MM.1S (cell line): ENCODE results near the gene IGF1R.

Source experiments
- DNase-seq: peaks from one replicate; pipeline ENCODE4 v3.0.0-alpha.2; 2015
- H2AFZ ChIP-seq: fragments of 300-600 bp; sonication (generic); 2 replicates; pipeline ENCODE4 v1.6.0; 2016; ENCODE audit warnings: antibody characterized with exemption, low read length
- H3F3A ChIP-seq: fragments of 300-600 bp; sonication (generic); 2 replicates; pipeline ENCODE4 v1.6.1; 2016; ENCODE audit warnings: mild to moderate bottlenecking, antibody characterized with exemption, low read length, moderate library complexity, mixed read lengths; ENCODE audit not compliant: insufficient read depth
- H3K27ac ChIP-seq: fragments of 300-600 bp; sonication (generic); 2 replicates; pipeline ENCODE4 v1.5.1; 2016; ENCODE audit warnings: mild to moderate bottlenecking, low read length
- H3K27me3 ChIP-seq: fragments of 300-600 bp; sonication (generic); replicated peaks from 2 replicates; pipeline ENCODE4 v1.6.0; 2016; ENCODE audit warnings: low read length; ENCODE audit not compliant: insufficient read depth
- H3K36me3 ChIP-seq: fragments of 300-600 bp; sonication (generic); replicated peaks from 2 replicates; pipeline ENCODE4 v1.6.1; 2016; ENCODE audit warnings: mild to moderate bottlenecking, low read length, mixed read lengths; ENCODE audit not compliant: insufficient read depth
- H3K4me1 ChIP-seq: fragments of 300-600 bp; sonication (generic); 2 replicates; pipeline ENCODE4 v1.6.1; 2016; ENCODE audit warnings: low read length, mixed read lengths
- H3K4me2 ChIP-seq: fragments of 300-600 bp; sonication (generic); 2 replicates; pipeline ENCODE4 v1.6.0; 2016; ENCODE audit warnings: low read depth, low read length
- H3K4me3 ChIP-seq: fragments of 300-600 bp; sonication (generic); 2 replicates; pipeline ENCODE4 v1.5.1; 2016; ENCODE audit warnings: low read length, mixed read lengths
- H3K79me2 ChIP-seq: fragments of 300-600 bp; sonication (generic); 2 replicates; pipeline ENCODE4 v1.6.1; 2016; ENCODE audit warnings: mixed run types, low read length, mixed read lengths
- H3K9ac ChIP-seq: fragments of 300-600 bp; sonication (generic); 2 replicates; pipeline ENCODE4 v1.6.1; 2016; ENCODE audit warnings: low read length, mixed read lengths
- H3K9me2 ChIP-seq: fragments of 300-600 bp; sonication (generic); replicated peaks from 2 replicates; pipeline ENCODE4 v1.6.1; 2016; ENCODE audit warnings: mild to moderate bottlenecking, low read length, mixed read lengths; ENCODE audit not compliant: insufficient read depth
- H3K9me3 ChIP-seq: fragments of 300-600 bp; sonication (generic); replicated peaks from 2 replicates; pipeline ENCODE4 v1.6.1; 2016; ENCODE audit warnings: mild to moderate bottlenecking, low read length, mixed read lengths; ENCODE audit not compliant: insufficient read depth
- H4K20me1 ChIP-seq: fragments of 300-600 bp; sonication (generic); 2 replicates; pipeline ENCODE4 v1.6.1; 2016; ENCODE audit warnings: mild to moderate bottlenecking, low read length, moderate library complexity, mixed read lengths; ENCODE audit not compliant: insufficient read depth
- EZH2 ChIP-seq: fragments of 300-600 bp; sonication (generic); optimal IDR thresholded peaks from 2 replicates; pipeline ENCODE3; 2017; ENCODE audit warnings: low read depth, mild to moderate bottlenecking, antibody characterized with exemption, low read length, mixed read lengths
- EZH2phosphoT487 ChIP-seq: fragments of 300-600 bp; sonication (generic); IDR thresholded peaks from 2 replicates; pipeline ENCODE4 v1.6.1; 2018; ENCODE audit warnings: antibody characterized with exemption, low read length
- TF ChIP-seq, protein P1 (sequence below): fragments of 300-600 bp; sonication (generic); IDR thresholded peaks from 2 replicates; pipeline ENCODE4 v1.5.1; 2016; ENCODE audit warnings: antibody characterized with exemption, low read length, mixed read lengths

The IGF1R gene

DNA sequence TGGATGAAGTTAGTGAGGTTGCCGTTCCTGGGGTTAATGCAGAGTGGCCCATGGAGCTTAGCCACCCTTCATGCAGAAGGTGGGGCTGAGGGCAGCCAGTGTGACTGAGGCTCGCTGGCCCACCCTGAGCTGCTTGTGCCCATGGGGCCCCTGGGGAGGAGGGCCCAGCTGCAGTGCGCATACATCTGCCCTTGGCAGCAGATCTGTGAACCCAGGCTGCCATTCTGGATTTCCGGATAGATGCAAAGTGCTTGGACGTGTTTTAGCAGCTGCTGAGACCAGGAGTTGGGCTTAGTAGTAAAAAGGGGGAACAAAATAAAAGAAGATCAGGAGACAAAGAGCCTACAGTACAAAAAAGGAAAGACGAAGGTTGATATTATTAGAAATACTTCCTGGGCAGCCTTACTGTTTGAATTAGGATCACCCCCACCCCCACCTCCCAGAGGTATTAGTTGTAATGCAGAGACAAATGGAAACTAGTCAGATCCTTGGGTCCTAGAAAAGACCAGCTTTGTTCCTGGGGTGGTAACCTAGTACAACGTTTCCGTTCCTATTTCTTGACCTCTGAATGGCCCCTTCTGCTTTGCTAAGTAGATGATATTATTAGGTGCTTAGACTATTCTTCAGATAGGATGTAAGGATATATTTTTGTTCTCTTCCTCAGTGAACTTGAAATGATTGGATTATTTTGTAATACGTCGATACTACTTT lies 70.2 kb downstream of the IGF1R start:
- peaks cover 5% of the 10 kb centered on the region; the same call in 1 of the 2 replicates for H3K27me3 ChIP-seq
- H2AFZ ChIP-seq: no peak overlapping the region
- H3K4me2 ChIP-seq: no peak overlapping the region
- H3K4me3 ChIP-seq: no peak overlapping the region
- H3K4me1 ChIP-seq: peaks cover 7% of the 10 kb centered on the region
- TF ChIP-seq, protein P1, sequence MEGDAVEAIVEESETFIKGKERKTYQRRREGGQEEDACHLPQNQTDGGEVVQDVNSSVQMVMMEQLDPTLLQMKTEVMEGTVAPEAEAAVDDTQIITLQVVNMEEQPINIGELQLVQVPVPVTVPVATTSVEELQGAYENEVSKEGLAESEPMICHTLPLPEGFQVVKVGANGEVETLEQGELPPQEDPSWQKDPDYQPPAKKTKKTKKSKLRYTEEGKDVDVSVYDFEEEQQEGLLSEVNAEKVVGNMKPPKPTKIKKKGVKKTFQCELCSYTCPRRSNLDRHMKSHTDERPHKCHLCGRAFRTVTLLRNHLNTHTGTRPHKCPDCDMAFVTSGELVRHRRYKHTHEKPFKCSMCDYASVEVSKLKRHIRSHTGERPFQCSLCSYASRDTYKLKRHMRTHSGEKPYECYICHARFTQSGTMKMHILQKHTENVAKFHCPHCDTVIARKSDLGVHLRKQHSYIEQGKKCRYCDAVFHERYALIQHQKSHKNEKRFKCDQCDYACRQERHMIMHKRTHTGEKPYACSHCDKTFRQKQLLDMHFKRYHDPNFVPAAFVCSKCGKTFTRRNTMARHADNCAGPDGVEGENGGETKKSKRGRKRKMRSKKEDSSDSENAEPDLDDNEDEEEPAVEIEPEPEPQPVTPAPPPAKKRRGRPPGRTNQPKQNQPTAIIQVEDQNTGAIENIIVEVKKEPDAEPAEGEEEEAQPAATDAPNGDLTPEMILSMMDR: no peak
- TF ChIP-seq EZH2: no peak
- no peak for TF ChIP-seq EZH2phosphoT487
- no peak for DNase-seq
- H3K79me2 ChIP-seq: peaks cover 99% of the 10 kb centered on the region
- H3K36me3 ChIP-seq: no peaks in the 10 kb centered on the region
- H3F3A ChIP-seq: peaks cover 9% of the 10 kb centered on the region
- H3K9ac ChIP-seq: no peak overlapping the region
- H3K27ac ChIP-seq: no peak overlapping the region
- H4K20me1 ChIP-seq: peaks cover 54% of the 10 kb centered on the region
- no peaks in the 10 kb centered on the region for H3K9me2 ChIP-seq
- H3K9me3 ChIP-seq: no peaks in the 10 kb centered on the region

DNA sequence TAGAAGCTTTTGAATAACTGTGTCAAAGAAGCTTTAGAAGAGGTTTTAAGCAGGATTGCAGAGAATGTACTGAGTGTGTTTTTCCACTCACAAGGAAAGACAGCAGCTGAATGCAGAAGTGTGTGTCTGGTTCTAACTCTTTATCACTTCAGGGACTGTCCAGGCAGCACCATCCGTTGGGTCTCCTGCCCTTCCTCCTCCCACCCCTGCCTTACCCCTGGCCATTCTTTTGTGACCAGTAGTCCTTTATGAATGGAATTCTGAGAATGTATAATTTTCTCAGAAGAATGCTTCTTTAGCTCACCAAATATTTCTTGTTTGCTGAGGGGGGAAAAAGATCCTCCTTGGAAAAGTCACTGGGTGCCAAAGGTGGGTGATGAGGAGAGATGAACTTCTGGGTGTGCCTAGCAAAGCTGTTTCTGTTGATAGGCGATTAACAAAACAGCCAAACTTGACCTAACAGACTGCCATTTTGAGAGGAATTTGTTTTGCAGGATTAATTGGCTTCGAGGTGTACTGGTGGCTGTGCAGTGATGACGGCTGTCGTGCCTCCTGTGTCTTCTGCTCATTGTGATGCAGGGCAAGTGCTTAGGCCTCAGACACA lies 70.9 kb downstream of the IGF1R start:
- Histone ChIP-seq H3K4me3 (no peak overlapping the region), H3K4me2 (no peak overlapping the region), H3K9ac (no peak overlapping the region)

DNA sequence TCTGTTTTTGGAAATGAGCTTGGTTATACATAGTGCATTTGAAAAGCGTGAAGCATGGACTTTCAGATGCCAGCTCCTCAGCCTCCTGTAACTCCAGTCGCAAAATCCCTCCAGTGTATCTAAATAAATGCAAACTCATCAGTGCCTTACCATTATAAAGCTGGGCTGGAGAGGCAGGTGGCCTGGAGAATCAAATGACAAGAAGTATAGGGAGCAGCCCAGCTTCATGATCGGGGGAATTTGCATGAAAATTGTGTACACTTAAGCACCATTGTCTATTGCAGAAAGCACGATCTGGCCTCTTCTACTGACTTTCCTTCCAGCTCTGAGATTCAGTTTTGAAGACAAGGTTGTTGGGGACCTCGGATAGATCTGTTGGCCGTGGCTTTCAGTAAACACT lies 71.7 kb downstream of the IGF1R start:
- Histone ChIP-seq H2AFZ (no peak overlapping the region), H3K27me3 (no peaks in the 10 kb centered on the region), H4K20me1 (peaks cover 39% of the 10 kb centered on the region), H3K4me1 (no peaks in the 10 kb centered on the region), H3K79me2 (peaks cover 100% of the 10 kb centered on the region), H3K4me2 (no peak overlapping the region), H3K9me2 (no peaks in the 10 kb centered on the region), H3K36me3 (no peaks in the 10 kb centered on the region), H3K27ac (no peak overlapping the region), H3K4me3 (no peak overlapping the region), H3K9ac (no peak overlapping the region), H3F3A (no peaks in the 10 kb centered on the region), H3K9me3 (no peaks in the 10 kb centered on the region)
- no peak for DNase-seq
- TF ChIP-seq EZH2 (no peak), EZH2phosphoT487 (no peak)
- TF ChIP-seq, protein P1: no peak

More for the DNA sequence above, 70.9 kb downstream of the IGF1R start:
- Histone ChIP-seq H3F3A (peaks cover 2% of the 10 kb centered on the region; the same call in 1 of the 2 replicates), H2AFZ (no peak overlapping the region), H3K4me1 (peaks cover under 1% of the 10 kb centered on the region; the same call in 1 of the 2 replicates), H3K36me3 (no peaks in the 10 kb centered on the region), H3K9me2 (no peaks in the 10 kb centered on the region), H4K20me1 (peaks cover 47% of the 10 kb centered on the region), H3K9me3 (no peaks in the 10 kb centered on the region), H3K27ac (no peak overlapping the region), H3K27me3 (peaks cover 5% of the 10 kb centered on the region; the same call in 1 of the 2 replicates), H3K79me2 (peaks cover 100% of the 10 kb centered on the region)
- no peak for TF ChIP-seq EZH2phosphoT487
- TF ChIP-seq, protein P1: no peak
- no peak for TF ChIP-seq EZH2
- no peak for DNase-seq
